CD4-positive, alpha-beta T cell treated with Interleukin-2 at 100 ng/mL for 4 hours (primary cell): ENCODE results near the gene TNPO3.

Experiments used
- DNase-seq: peaks from one replicate; pipeline ENCODE4 v3.0.0-alpha.2; 2020; ENCODE audit warnings: low spot score

TNPO3 gene

DNA sequence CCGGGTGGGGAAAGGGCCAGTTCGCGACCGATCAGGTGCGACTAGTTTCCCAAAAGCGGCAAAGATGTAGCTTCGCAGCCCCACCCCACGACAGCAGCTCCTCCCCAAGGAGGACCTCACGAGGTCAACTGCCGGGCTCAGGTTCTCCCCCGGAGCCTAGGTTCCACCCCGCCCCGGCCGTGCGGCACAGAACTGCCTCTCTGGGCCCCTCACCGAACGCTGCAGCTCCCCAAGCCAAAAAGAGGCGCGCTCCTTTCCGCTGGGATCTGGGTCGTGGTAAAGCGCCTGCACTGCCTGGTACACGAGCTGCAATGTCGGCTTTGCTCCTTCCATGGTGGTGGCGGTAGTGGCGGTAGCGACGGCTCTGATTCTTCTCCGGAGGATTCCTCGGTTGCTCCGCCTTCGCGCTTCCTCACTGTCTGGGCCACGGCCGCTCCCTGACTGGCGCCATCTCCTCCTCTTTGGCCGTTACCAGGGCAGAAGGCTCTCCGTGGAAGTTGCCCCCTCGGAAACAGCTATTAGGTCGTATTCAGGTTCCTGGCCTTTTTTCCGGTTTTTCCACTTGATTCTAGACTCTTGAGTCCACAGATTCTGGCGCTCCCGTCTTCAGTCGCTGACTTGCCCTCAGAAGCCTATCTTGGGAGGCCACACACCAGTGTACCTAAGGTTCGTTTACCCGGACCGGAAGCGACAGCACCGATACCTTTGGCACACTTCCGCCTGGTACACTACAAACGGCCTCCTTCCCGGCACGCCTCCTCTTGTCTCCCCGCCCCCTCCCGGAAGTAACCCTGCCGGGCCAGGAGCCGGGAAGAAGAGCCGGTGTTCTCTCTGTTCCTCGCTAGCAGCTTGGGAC, at the start of gene TNPO3:
Gene TNPO3, minus strand, starts transcription at position 674 of the 856 bp plus-strand sequence. Its CDS starts 341 bp downstream, at position 333.
- DNase-seq = peak; percentile 87

DNA sequence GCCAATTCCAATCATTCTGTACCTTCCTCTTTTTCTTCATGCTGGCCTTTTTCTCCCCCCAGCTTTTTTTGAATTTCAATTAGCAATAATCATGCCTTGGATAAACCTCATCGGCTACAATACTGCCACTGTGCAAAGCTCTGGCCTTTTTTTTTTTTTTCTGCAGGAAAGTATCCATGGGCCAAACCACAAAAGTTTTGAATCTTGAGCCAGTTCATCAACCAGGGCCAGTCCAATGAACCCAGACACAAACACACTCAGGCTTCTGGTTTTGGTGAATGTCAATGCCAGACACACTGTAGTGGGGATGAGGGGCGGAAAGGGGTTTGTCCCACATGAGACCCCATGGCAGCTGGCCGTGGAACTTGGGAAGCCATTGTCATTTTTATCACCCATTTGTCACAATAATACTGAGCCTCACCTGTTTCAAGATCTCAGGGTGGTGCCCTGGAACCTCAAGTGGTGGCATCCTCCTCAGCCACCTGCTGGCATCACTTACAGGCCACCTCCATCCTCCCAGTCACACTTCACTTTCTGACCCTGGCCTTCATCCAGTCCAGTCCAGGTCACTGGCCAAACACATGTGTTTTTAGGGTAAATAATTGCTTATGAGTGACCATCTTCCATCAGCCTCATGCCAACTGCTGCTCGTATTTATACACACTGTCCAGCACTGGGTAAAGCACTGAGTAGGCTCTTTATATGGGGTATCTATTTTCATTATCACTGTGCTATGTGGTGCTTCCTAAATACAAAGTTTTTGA, 48.8 kb upstream of the TNPO3 start:
- no peak for DNase-seq

DNA sequence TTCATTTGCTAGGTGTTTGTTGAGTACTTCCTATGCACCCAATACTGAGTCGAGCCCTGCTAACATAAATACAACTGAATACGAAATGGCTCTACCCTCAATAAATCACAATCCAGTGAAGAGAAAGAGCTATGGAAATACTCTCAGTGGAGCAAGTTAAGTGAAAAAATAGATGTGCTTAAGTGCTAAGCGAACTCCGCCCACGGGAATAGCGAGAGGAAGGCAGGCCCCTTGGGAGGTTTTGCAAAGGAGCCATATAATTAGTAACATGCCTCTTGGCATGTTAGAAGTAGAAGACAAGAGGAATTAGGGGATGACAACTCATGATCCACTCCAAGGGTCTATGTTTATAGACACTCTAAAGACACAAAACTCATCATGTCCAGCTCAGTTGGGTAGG, 46.8 kb upstream of the TNPO3 start:
- DNase-seq = no peak

DNA sequence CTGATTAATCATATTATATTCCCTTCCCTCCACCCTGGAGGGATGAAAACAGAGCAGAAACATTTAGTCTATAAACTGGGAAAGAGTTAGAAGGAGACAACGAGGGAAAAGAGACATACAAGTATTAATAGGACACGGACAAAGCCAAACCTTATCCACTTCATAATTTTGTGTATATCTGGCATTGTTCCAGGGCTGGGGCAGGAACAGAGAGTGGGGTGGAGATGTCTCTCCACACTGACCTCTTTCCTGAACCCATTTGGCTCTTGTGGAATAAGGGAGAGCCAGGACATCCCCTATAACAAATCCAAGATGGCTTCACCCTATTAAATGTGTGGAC, 45.9 kb upstream of the TNPO3 start:
- no peak for DNase-seq

DNA sequence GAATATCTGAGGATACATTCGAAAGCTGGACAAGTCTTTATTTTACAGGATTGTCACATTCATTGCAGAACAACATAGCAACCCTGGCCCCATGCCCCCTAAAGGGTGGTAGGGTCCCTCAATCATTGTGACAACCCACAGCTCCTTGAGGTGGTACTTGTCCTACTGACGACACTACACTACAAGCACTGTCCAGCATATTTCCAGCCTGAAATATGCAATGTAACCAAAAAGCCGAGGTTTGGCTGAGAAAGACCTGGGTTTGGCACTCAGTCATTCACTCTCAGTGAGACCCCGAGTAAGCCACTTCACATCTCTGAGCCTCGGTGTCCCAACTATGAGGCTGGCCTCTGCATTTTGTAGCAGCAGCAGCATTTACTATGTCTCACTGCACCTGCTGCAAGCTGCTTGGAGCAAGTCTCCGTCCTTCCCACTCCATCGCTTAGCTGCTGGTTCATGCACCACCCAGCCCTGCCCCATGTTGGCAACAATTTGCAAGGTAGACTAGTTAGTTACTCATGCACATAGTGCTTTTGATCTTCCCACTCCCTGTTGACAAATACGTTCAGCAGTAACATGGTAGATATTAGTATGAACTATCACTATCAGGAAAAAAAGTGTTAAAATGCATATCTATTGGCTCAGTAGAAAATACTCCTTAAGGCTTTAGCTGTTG, 43.6 kb upstream of the TNPO3 start:
- DNase-seq = no peak

DNA sequence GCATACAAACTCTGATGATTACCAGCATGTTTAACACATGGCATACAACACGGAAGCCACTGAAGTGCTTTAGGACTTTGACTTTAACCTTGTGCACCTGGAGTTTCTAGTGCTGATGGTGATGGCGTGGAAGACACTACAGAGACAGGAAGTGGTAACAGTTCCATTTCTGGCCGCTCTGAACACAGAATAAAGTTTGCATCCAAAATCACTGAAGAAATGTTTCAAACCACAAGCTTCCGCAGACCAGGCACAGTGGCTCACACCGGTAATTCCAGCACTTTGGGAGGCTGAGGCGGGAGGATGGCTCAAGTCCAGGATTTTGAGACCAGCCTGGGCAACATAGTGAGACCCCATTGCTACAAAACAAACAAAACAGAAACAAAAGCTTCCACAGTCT, 40.3 kb upstream of the TNPO3 start:
- peak; percentile 16 for DNase-seq

DNA sequence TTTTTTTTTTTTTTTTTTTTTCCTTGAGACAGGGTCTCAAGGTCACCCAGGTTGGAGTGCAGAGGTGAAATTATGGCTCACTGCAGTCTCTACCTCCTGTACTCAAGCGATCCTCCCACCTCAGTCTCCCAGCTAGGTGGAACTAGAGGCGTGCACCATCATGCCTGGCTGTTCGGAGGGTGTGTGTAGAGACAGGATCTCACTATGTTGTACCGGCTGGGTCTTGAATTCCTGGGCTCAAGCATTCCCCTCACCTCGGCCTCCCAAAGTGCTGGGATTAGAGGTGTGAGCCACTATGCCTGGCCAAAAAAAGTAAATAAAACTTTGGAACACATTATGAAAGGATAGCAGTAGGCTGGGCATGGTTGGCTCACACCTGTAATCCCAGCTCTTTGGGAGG, 39.6 kb upstream of the TNPO3 start:
- DNase-seq = no peak

DNA sequence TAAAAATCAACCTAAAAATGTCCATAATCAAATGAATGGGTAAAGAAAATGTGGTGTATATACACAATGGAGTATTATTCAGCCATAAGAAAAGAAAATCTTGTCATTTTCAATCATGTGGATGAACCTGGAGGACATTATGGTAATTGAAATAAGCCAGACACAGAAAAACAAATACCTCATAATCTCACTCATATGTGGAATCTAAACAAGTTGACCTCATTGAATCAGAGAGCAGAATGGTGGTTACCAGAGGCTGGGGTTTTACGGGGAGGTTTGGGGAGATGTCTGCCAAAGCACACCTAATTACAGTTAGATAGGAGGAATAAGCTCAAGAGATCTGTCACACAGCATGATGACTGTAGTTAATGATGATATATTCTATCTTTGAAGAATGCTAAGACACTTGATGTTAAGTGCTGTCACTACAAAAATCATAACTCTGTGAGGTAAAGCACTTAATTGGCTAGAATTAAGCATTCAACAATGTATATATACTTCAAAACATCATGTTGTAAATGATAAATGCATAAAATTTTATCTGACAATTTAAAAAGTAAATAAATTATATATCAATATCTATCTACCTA, 39.1 kb upstream of the TNPO3 start:
- DNase-seq = no peak

DNA sequence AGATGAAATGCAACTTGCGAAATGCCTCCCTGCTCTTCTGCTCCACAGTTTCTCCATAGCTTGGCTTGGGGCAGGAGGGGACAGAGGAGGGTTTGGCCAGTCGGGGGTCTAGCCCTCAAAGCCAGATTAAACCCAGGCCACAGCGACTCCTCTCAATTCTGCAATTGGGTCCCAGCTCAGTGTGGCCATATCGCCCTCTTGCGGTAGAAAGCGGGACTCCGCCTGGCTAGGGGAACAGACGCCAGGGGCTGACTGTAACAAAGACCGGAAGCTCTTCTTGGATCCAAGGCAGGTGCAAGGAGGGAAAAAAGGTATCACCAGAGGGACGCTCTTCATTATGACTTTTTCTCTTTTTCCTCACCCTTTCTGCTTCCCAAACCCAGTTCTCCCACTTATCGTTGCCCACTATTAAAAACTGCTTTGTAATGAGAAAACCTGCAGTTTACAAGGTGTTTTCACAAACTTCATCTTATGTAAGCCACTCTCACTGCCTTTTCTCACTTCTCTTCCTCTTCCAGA, 36.6 kb upstream of the TNPO3 start:
- DNase-seq = peak; percentile 86

DNA sequence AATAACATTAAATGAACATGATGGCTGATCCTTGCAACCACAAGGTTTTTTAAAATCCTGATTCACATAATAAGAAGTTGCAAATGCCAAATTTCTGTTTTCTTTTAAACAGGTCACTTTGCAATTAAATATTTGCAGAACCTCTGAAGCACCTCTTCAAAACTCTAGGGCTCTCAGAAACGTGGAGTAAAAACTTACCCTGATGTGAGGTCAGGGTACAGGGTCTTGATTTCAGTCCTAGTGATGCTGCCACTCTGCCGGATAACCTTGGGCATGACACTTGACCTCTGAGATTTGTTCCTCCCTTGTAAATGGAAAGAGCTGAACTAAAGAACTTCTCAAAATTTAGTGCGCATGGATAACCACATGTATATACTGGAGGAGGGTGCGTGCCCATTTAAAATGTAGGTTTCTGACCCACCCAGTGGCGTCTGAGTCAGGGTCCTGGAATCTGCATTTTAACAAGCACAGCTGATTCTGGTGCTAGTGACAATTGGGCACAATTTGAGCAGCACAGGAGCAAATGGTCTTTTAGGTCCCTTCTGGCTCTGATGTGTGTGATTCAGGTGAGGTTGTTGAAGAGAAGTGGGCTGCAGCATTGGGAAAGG, 35.5 kb upstream of the TNPO3 start:
- no peak for DNase-seq

DNA sequence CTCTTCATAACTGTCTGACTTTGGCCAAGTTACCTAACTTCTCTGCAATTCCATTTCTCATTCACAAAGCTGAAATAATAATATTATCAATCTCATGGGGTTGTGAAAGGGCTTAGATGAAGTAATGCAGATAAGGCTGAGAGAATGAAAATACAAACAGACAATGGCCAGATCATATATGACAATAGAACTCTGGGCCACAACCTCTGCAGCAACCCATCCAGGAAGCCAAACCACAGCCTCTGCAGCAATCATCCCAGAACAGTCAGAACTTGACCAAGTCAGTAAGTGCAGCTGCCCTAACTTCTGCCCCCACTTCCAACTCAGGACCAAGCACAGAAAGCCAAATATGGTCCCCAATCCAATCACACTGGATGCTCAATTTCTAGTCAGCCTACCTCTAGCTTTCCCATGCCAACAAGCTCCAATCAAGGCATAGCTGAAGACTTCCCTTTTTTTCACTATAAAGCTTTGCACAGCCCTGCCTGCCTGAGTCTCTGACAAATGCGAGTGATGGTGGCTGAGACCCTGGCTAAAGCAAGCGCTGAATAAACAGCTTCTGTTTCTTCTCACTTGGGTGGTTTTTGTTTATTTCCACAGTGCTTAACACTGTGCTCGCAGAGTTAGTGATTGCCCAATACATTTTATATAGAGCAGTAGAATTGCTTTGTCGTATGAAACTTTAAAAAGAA, 34.8 kb upstream of the TNPO3 start:
- no peak for DNase-seq

DNA sequence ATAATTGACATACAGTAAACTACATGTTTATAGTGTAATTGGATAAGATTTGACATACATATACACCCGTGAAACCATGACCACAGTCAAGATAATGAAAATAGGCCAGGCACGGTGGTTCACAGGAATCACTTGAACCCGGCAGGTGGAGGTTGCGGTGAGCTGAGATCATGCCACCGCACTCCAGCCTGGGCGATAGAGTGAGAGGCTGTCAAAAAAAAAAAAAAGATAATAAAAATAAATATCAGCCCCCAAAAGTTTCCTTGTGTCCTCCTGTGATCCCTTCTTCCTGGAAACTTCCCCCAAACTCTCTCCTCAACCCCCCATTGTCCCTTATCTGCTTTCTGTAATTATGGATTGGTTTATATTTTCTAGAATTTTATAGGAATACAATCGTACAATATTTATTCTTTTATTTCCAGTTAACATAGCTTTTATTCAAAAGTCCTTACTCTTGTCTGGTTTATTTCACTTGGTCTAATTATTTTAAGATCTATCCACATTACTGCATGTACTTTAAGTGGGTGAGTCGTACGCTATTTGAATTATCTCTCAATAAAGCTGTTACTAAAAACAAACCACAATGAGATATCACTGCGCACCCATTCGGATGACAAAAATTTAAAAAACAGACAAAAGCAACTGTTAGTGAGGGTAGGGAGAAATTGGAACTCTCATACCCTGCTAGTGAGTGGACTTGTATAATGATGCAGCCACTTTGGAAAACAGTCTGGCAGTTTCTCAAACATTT, 30.1 kb upstream of the TNPO3 start:
- DNase-seq = no peak

DNA sequence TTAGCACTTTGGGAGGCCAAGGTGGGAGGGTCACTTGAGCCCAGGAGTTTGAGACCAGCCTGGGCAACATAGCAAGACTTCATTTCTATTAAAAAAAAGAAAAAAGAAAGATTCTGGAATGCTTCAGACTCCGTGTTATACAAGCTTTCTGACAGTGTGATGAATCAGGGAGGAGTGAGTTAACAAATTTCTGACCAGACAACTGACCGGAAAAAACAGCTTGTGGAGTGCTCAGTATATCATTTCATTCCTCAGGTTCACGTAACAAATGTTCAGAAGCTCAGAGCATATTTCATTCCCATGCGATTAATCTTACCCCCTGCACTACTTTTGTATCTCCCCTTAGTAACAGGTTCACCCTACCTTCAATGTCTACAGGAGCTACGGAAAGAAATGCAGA, 28.6 kb upstream of the TNPO3 start:
- DNase-seq = no peak

DNA sequence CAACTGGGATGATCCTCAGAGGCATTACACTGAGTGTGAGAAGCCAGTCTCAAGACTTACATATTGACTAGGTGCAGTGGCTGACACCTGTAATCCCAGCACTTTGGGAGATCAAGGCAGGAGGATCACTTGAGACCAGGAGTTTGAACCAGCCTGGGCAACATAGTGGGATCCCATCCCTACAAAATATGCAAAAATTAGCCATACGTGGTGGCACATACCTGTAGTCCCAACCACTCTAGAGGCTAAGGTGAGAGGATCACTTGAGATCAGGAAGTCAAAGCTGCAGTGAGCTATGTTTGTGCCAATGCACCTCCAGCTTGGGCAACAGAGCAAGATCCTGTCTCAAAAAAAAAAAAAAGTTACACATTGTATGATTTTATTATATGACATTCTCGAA, 23.5 kb upstream of the TNPO3 start:
- no peak for DNase-seq

DNA sequence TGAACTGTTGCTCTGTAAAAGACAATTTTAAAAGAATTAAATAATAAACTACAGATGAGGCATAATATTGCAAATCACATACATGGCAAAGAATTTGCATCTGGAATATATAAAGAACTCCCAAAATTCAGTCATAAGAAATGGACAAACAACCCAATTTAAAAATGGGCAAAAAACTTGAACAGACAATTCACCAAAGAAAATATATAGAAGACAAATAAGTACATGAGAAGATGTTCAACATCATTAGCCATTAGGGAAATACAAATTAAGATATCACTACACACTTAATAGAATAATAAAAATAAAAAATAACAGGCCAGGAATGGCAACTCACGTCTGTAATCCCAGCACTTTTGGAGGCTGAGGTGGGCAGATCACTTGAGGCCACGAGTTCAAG, 22.0 kb upstream of the TNPO3 start:
- no peak for DNase-seq

DNA sequence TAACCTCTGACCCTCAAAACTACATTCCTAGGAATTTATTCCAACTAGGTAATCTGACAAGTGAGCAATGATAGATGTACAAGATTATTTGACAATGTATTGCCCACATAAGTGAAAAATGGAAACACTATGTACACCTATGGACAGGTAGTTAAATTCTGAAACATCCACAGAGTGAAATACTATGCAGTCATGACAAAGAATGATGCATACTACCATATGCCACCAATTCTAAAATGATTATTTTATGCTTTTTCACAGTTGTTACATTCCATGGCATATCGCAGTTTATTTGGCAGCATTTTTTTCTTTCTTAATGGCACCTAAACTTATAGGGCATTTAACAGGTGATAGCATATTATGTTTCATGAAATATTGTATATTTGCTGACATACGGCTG, 20.1 kb upstream of the TNPO3 start:
- no peak for DNase-seq

DNA sequence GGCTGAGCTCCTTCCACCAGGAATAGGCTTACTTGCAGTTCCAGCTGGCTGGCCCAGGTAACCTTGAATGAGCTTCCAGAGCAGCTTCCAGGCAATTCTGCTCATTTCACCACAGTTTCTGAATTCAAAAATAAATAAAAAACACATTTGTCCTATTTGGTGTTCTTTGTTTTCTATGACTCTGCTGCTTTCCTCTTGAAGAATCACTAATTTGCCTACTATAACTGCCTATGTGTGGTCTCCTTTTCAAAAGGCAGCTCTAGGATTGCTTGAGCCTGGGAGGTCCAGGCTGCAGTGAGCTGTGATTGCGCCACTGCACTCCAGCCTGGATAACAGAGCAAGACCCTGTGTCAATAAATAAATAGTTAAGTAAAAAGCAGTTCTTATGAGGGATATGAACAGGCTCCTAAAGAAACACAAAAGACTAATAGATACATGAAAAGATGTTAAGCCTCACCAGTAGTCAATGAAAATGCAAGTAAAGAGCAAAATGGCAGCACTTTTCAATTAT, 19.5 kb upstream of the TNPO3 start:
- DNase-seq = no peak

DNA sequence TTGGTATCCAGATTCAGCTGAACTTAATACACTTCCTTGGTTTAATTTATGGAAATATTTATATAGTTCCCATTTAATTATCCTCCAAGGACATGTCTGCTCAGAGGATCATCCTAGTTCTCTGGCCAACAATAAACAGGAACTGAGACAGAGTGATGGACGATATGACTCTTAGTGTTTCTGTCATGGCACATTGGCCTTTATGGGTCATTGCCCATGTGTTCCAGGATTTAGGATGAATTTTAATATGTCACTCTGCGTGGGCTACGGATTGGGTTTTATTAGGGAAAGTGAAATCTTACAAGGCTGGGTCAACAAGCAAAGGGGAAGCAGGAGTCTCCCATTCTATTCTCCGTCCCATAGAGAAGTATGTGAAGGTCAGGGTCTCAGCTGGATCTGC, 18.8 kb upstream of the TNPO3 start:
- DNase-seq = no peak

DNA sequence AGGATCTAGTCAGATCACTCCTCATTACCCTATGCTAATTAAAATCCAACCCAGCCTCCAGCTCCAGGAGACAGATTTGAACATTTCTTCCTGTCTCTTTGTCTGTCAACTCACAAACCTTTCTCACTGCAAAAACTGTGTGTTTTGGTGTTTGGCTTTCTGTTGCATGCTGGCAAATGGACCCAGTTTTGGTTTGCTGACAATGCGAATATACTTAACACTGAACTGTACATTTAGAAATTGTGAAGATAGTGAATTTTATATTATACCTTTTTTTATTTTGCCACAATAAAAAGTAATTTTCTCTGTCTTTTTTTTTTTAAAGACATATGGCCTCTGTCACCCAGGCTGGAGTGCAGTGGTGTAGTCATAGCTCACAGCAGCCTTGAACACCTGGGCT, 18.3 kb upstream of the TNPO3 start:
- no peak for DNase-seq

DNA sequence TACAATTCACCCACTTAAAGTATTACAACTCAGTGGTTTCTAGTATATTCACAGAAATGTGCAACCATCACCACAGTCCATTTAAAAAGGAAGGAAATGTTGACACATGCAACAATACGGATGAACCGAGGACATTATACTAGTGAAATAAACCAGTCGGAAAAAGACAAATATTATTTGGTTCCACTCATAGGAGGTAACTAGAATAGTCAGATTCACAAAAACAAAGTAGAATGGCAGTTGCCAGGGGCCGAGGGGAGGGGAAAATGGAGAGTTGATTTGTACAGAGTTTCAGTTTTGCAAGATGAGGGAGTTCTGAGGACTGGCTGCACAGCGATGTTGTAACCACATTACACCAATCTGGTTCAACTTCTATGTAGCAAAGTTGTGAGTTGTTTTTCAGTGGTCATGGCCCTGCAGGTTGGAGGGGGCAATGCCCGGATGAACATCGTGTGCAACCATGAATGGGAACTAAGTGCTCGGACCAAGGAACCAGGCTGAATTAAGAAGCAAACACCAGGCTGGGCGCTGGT, 17.6 kb upstream of the TNPO3 start:
- DNase-seq = no peak
